GM12873 (cell line): ENCODE measurements around the gene ADAMTSL2.

Experiments
- TF ChIP-seq, protein P1 (sequence below): IDR thresholded peaks from 2 replicates; pipeline ENCODE4 v1.5.1; 2012; ENCODE audit warnings: low read depth, mild to moderate bottlenecking, moderate library complexity, low read length, control low read depth; ENCODE audit not compliant: insufficient read depth; ENCODE audit errors: missing control alignments

Gene ADAMTSL2

DNA sequence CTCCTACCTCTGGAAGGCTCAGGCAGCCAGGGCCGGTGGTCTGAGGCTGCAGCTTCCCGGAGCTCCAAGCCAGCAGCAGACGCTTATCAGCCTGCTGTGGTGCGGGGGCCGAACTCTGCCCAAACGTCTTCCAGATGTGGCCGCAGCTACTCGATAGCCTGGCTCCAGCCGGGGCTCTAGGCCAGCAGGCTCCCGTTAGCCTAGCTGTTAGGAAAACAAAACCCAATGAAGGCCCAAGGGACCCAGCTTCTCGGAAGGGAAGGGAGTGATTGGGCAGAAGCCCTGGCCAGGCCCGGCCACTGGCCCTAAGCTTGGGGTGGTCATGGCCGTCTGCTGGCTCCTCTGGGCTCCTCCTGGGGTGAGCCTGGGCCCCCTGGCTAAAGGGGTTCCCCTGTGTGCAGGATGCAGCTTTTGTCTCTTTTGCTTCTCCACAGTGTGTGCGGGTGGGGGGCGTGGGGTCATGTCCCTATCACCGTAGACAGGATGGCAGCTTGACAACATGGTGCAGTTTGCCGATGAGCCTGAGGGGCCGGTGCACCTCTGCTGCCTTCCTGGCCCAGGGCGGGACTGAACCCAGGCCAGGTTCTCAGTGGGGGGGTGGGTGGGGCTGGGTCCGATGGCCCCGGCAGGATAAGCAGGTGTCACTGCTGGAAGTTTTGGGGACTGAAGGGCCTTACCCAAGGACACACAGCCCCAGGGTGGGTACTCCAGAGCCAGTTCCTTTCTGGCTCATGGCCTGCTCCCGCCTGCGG lies 28.4 kb upstream of the ADAMTSL2 start:
- TF ChIP-seq, protein P1, sequence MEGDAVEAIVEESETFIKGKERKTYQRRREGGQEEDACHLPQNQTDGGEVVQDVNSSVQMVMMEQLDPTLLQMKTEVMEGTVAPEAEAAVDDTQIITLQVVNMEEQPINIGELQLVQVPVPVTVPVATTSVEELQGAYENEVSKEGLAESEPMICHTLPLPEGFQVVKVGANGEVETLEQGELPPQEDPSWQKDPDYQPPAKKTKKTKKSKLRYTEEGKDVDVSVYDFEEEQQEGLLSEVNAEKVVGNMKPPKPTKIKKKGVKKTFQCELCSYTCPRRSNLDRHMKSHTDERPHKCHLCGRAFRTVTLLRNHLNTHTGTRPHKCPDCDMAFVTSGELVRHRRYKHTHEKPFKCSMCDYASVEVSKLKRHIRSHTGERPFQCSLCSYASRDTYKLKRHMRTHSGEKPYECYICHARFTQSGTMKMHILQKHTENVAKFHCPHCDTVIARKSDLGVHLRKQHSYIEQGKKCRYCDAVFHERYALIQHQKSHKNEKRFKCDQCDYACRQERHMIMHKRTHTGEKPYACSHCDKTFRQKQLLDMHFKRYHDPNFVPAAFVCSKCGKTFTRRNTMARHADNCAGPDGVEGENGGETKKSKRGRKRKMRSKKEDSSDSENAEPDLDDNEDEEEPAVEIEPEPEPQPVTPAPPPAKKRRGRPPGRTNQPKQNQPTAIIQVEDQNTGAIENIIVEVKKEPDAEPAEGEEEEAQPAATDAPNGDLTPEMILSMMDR: no peak

DNA sequence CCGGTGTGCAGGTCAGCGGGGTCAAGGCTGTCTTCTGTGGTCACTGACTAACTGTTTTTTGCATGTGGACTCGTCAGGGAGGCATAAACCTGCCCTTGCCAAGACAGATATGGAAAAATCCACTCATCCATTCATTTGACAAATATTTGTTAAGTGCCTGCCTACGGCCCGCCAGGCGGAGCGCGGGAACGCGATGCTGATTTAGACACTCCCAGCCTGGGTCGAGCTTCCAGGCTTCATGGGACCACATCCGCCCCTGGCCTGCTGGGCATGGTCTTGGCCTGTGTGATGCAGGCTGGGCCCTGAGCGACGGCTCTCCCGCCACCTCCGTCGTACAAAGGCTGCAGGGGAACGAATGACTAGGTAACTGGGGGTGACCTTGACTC lies 27.9 kb upstream of the ADAMTSL2 start:
- TF ChIP-seq, protein P1: no peak

DNA sequence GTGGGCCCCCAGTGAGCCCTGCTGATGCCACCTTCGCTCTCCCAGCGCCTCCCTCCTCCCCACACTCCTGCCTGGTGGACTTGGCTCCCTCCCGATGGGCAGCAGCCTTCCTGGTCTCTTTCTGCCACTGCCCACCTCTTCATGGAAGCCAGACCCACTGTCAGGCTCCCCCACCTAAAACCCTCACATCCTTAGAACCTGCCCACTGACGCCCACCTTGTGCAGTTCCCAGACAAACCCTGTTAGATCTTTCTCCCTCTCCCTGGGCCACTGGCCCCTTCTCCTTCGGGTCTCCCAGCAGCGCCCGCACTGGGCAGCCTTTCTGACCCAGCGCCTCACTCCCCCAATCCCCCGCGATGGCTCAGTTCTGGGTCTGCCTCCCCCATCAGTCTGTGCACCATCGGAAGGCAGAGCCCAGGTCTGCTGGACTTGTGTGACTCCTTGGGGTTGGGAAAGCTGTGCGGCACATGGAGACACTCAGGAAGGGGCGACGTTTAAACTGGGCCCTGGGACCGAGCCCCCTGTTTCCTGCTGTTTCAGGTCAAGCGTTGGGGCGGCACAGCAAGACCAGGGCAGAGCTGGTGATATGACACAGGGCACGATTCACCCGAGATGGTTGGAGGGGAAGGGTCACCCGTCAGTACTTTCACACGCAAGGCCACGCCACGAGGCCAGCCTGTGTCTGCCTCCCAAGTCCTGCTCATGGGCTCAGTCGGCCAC lies 27.1 kb upstream of the ADAMTSL2 start:
- TF ChIP-seq, protein P1: no peak

DNA sequence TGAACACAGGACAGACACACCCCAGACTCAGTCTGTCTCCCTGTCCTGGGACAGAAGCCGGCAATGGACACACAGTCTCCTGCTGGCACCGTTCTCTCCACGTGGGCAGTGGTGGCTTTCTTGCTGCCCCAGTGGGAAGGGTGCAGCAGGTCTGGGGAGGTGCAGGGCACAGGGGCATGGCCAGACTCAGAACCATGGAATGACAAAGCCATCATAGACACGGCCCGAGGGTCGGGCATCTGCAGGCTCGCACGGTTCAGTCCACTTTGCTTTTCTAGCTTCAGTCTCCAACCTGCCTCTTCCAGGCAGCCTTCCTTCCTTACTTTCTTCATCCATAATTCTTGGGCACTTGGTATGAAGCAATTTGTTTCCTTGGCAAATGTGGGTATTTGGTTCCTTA lies 26.5 kb upstream of the ADAMTSL2 start:
- TF ChIP-seq, protein P1: no peak

DNA sequence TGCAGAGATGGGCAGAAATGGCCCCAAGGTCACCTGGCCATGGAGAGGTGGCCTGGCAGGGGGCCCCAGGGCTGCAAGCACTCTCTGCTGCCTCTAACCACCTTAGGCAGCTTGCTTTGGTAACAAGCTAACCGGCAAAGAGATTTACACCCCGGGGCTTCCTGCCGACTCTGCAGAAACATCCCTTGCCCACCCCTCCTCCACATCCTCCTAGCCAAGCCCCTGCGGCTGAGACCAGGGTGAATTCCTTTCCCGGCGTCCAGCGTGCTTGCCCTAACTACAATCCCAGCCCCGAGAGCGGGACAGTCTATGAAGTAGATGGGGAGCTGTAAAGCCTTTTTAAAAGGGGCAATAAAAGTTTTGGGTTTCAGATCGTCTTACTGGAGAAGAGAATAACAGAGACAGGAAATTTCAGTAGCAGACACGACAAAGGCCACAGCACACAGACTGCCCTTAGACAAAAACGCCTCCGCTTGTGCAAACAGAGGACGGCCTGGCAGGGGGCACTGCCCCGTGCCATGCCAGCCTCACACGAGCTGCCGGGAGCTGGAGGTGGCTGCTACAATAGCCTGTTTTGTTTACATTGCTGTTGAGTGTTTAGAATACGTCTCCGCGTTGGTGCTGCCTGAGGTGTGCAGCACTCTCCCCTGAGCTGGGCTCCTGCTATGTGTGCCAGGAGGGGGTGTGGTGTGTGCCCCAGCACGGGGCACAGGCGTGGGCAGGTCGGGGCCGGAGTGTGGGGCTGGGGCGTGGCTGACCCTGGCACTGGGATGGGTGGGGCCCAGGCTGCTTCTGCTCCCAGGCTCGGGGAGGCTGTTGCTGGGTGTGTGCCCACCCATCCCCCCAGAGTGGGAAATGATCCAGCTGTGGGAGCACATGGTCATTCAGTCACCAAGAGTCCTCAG lies 25.1 kb upstream of the ADAMTSL2 start:
- TF ChIP-seq, protein P1: no peak

DNA sequence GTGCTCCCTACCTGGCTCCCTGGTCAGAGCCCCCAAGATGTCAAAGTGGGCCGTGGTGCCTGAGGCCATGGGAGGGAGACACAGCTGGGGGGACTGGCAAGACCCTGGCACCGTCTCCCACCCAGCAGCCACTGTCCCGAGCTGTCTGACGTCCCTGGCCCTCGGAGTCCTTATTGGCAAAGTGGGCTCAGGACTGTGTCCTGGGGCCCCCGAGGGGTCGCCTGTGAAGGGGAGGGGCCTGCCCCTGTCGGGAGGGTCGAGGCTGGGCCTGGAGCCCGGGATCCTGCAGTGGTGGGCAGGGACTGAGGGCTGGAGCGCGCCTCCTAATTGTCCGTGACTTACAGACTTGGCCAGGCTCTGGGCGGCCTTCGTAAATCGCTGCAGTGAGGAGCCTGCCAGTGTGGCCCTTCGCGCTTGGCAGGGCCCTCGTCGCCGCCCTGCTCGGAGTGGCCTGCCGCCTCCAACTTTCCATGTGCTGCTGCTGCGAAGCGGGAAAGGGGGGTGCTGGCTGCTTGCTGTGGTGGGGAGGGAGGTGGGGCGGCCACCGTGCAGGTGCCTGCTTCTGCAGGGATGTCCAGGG lies 23.5 kb upstream of the ADAMTSL2 start:
- TF ChIP-seq, protein P1: no peak
